HG03135 (cell line): Measurements from ENCODE around the gene LRMDA.

Experiments used
- ATAC-seq: cut with Tn5 transposase; IDR thresholded peaks from one replicate; pipeline ENCODE4 v1.9.1; 2021; ENCODE audit warnings: mild to moderate bottlenecking, moderate library complexity; ENCODE audit not compliant: unreplicated experiment

The LRMDA gene

DNA sequence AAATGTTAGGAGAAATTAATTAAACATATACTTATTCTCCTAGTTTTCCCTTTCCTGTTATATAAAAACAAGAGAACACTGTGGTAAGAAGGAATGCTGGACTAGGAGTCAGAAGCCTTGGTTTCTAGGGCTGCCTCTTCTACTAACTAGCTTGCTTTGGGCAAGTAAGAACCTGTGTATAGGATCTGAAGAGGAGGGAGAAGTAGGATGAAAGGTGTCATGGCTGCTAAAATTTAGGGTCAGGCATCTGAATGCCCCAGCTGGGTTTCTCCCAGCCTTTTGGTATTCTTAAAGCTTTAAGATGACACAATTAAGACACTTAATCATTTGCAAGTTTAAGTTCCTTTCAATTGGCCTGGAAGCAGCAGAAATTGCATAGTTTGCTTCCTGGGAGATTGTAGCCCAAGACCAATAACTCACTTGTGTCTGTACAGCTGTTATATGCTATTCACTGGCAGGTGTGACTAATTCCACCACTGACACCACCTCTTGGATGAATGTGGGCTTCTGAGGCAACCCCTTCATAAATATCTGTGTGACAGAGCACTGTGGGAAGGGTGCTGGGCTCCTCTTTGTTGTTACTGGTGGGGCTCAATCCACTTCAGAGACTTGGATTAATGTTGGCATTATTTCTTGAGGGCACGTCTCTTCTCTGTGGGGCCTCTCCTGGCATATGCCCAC lies 137.2 kb downstream of the LRMDA start:
- no peak for ATAC-seq

GRCh38 chr10:75569506-75569905 lies 138.1 kb downstream of the LRMDA start:
- ATAC-seq, result no peak

- no peak for ATAC-seq
These were observed 141.1 kb downstream of the LRMDA start for GRCh38 chr10:75572478-75572877.

DNA sequence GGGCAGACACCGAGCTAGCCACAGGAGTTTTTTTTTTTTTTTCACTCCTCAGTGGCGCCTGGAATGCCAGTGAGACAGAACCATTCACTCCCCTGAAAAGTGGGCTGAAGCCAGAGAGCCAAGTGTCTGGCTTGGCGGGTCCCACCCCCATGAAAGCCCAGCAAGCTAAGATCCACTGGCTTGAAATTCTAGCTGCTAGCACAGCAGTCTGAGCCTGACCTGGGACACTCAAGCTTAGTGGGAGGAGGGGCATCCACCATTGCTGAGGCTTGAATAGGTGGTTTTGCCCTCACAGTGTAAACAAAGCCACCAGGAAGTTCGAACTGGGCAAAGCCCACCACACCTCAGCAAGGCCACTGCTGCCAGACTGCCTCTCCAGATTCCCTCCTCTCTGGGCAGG lies 144.5 kb downstream of the LRMDA start:
- ATAC-seq, result no peak

DNA sequence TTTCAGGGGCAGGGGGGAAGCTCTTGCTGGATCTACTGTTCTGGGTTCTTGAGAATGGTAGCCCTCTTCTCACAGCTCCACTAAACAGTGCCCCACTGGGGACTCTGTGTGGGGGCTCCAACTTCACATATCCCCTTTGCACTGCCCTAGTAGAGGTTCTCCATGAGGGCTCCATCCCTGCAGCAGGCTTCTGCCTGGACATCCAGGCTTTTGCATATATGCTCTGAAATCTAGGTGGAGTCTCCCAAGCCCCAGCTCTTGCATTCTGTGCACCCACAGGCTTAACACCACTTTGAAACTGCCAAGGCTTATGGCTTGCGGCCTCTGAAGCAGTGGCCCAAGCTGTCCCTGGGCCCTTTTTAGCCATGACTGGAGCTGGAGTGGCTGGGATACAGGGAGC lies 150.7 kb downstream of the LRMDA start:
- no peak for ATAC-seq

GRCh38 chr10:75585294-75585693 lies 153.9 kb downstream of the LRMDA start:
- ATAC-seq, result no peak

DNA sequence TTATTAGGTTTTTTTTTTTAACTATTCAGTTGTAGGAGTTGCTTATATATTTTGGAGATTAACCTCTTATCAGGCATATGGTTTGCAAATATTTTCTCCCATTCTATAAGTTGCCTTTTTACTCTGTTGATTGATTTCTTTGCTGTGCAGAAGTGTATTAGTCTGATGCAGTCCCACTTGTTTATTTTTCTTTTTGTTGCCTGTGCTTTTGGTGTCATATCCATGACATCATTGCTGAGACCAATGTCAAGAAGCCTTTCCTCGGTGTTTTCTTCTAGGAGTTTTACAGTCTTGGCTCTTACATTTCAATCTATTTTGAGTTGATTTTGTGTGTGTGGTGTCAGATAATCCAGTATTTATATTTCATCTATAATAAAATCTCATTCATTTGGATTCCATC lies 155.4 kb downstream of the LRMDA start:
- ATAC-seq, result no peak

GRCh38 chr10:75588031-75588430 lies 156.6 kb downstream of the LRMDA start:
- no peak for ATAC-seq

DNA sequence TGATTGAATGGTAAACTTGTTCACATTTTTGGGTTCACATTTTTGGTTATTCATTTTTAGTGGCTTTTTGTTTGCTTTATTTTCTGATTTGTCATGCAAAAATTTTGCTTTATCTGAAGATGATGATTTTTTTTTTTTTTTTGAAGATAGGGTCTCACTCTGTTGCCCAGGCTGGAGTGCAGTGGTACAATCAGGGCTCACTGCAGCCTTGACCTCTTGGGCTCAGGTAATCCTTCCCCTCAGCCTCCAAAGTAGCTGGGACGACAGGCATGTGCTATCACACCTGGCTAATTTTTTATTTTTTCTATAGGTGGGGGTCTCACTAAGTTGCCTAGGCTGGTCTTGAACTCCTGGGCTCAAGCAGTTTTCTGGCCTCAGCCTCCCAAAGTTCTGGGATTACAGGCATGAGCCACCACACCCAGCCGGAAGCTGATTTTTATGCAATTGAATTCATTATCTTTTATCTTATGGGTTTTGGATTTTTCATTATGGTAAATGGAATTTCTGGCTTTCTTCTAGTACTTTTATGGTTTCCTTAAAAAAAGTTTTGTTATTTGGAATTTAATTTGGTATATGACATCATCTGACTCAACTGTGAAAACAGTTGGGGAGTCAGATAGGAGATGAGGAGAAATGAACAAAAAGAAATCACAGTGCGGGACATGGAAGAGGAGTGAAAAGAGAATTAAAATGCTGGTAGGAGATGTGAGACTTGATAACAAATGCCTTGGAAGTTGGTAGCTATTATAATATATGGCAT lies 158.7 kb downstream of the LRMDA start:
- no peak for ATAC-seq

- no peak for ATAC-seq
These were observed 160.8 kb downstream of the LRMDA start for GRCh38 chr10:75592151-75592787.

DNA sequence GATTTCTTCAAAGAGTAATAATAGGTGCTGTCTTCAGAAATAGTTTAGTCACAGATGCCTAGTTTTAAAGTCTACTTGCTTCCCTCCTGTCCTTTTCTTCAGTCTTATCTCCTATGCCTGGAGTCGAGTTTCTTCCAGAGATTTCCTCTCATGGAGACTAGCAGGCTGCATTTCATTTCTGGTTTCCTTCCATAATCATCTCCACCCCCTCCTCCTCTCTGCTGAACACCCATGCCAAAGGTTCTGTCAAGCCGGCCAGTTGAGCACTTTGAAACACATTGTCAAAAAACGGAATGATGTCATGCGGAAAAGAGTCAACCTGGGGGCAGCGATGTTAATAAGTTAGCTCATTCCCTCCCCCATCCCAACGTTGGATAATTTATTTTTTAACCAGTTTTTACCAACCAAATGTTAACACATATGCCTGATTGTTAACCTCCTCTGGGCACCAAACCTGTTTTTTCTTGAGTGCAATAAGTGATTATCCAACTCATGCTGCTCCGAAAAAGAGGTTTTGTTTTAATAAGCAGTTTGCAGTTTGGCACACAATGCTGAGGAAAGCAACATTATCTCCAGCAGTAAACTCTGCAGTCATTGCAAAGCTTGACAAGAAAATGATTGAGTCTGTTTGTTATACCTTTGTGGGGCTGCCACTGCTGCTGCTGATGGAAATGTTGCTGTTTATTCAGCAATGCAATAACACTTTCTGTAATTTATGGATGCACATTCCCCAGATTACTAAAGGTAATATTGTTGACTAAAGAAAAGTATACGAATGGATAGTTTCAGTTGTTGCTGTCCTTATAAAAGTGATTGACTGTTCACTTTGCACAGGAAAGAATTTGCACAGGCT lies 161.6 kb downstream of the LRMDA start:
- no peak for ATAC-seq

DNA sequence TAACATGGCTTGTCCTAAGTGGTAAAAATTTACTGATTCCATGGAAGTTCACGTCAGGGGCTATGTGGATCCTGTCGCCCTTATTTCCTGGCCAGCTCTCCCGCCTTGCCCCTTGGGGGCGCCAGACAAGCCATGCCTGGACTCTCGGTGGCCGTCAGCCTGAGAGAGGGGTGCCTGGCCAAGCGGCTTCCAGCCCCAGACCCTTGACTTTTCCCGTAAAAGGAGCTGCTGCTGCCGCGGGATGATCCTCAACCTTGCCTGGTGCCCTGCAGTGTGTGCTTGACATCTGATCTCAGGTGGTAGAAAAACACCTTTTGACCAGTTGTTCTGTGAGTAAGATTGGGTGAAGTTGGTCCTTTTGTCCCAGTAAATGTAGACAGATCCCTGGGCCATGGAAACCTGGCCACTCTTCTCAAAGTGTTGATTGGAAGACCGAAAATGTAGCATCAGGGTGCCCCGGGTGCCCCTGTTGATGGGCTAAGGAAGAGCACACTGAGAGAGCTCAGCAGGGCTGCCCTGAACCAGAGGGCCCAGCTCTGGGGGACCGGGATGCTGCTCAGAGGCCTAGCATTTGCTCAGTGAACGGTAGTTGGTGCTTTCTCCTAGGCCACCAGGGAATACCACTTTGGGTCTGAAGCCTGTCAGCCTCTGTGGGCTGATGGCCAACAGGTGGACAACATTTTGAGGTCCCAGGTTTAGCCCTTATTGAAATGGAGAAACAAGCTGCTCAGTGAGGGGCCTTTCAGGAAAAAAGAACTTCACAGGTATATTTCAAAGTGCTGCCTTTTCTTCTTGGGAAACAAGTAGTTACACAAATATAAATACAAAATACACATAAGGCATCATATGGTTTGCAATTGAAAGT lies 162.5 kb downstream of the LRMDA start:
- no peak for ATAC-seq

DNA sequence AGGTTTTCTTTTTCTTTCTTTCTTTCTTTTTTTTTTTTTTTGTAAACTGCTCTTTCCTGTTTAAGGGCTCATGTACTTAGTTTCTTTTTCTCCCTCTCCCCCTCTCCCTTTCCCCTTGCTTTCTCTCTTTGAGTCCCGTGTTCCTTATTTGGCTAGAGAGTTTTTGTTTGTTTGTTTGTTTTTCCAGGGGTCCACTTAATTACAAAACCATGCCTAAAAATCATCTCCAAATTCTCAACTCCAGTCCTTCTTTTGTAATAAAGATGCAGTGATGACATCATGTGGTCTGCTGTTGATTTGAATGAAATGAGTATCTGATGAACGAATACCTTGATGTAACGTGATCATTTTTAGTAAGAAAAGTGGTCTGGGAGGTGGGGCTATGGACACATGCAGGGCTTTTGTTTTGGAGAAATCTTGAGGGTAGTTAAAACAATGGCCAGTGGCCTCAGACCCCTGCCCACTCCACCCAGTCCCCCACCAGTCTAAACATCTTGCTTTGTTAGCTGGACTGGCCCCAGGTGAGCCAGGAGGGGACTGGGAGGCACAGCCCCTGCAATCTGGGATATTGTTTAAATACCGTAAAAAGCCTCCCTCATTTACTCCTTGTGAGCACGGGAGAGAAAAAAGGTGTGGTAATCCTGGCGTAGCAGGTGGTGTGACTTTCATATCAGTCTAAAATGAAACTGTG lies 165.7 kb downstream of the LRMDA start:
- no peak for ATAC-seq

DNA sequence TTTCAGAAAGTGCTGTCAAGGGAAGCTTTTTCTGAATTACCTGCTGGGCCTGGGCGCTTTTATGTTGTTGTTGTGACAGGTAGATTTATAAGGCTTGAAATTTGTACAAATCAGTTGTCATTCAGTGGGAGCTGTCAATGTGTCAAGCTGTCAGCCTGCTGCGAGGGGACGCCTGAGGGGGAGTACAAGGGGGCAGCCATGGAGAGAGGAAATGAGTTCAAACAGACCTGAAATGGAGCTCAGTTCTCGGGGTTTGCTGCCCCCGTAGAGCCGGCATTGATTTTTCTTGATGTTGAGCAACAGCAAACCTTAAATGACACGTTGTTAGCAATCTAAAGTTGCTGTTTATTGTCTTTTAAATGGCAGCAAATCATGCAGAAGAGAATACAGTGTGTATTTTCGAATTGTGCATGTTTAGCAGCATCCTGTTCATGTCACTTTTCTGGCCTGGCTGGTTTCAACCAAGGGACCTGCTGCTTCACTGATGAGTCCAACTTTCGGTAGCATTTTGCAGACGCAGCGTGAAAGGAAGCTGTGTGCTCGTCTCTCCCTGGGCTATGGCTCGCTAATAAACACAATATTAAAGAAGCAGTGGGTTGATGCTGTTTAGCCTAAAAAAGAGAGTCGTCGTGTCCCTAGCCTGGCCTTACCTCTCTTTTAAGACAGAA lies 166.5 kb downstream of the LRMDA start:
- ATAC-seq, result no peak

- no peak for ATAC-seq
These were observed 167.6 kb downstream of the LRMDA start for GRCh38 chr10:75598998-75599397.

DNA sequence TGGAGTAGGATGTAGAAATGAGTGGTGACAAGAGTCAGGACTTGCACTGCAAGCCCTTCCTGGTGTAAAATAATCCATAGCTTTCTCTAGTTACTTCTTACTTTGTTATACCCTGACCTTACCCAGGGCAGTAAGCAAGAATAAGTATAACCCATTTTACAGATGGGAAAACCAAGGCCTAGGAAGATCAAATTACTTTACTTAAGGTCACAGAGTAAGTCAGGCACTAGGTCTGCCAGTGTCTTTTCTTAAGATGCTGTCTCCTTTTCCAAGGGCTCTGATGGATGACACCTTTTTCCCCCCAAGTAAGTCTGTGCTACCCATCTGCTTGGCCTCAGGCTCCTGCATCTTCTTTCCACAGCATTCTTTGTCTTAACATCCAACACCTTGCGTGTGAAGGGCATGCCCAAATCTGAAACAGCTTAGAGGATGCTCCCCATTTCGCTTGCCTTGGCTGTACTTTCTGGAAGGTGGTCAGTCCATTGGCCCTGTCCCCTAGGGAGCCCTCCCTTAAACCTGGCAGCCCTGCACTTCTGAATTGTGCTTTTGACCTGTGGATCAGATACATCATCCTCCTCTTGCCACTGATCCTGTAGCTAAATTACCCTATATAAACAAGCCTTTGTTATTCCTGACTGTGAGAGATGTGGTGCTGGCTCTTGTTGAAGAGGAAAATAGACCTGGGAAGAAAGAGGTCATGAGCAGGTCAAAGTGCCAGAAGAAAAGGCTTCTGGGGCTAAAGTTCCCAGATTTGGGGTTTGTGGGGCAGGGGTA lies 168.6 kb downstream of the LRMDA start:
- no peak for ATAC-seq

GRCh38 chr10:75600833-75601232 lies 169.4 kb downstream of the LRMDA start:
- no peak for ATAC-seq

GRCh38 chr10:75602341-75602740 lies 170.9 kb downstream of the LRMDA start:
- ATAC-seq, result no peak
